GM12891 (cell line): ENCODE data around the gene RPUSD4.

Experiments
- DNase-seq: peaks from one replicate; pipeline ENCODE4 v3.0.0; 2011; ENCODE audit warnings: low spot score; ENCODE audit not compliant: insufficient read length
- FAIRE-seq: peaks from 2 replicates; lab custom pipeline; 2011; peaks lifted over from hg19 to GRCh38; lab: Jason Lieb, UNC
- PAX5 ChIP-seq: IDR thresholded peaks from 2 replicates; pipeline ENCODE4 v1.6.1; 2011; ENCODE audit warnings: low read length, moderate library complexity, mild to moderate bottlenecking; ENCODE audit not compliant: insufficient read depth, severe bottlenecking
- POLR2A ChIP-seq: IDR thresholded peaks from 2 replicates; pipeline ENCODE4 v1.6.1; 2011; ENCODE audit warnings: low read depth, low read length, control low read depth
- POLR2AphosphoS5 ChIP-seq: IDR thresholded peaks from 2 replicates; pipeline ENCODE4 v1.6.1; 2011; ENCODE audit warnings: low read depth, low read length, control low read depth
- POU2F2 ChIP-seq: IDR thresholded peaks from 2 replicates; pipeline ENCODE4 v1.6.1; 2011; ENCODE audit warnings: low read depth, mild to moderate bottlenecking, control low read depth, low read length, moderate library complexity
- SPI1 ChIP-seq: IDR thresholded peaks from 2 replicates; pipeline ENCODE4 v1.6.1; 2011; ENCODE audit warnings: low read depth, low read length, control low read depth
- TAF1 ChIP-seq: IDR thresholded peaks from 2 replicates; pipeline ENCODE4 v1.6.1; 2011; ENCODE audit warnings: low read depth, low read length, control low read depth

Gene RPUSD4

GRCh38 chr11:126169291-126169690, 42.2 kb downstream of the RPUSD4 start:
- DNase-seq (no peak), FAIRE-seq (no peak)
- no peak for TF ChIP-seq PAX5
- TF ChIP-seq POLR2A, result no peak
- no peak for TF ChIP-seq POLR2AphosphoS5
- no peak for TF ChIP-seq SPI1
- TF ChIP-seq POU2F2, result no peak
- no peak for TF ChIP-seq TAF1

GRCh38 chr11:126167488-126167887, 44.0 kb downstream of the RPUSD4 start:
- TF ChIP-seq POLR2AphosphoS5 (no peak), PAX5 (no peak), SPI1 (no peak), POU2F2 (no peak), TAF1 (no peak), POLR2A (no peak)
- no peak for FAIRE-seq
- DNase-seq, result no peak

GRCh38 chr11:126166413-126166812, 45.0 kb downstream of the RPUSD4 start:
- FAIRE-seq (no peak), DNase-seq (no peak)
- TF ChIP-seq TAF1 (no peak), PAX5 (no peak), POLR2AphosphoS5 (no peak), POLR2A (no peak), POU2F2 (no peak), SPI1 (no peak)

- no peak for FAIRE-seq
- no peak for DNase-seq
- TF ChIP-seq PAX5 (no peak), POLR2A (no peak), TAF1 (no peak), POLR2AphosphoS5 (no peak), SPI1 (no peak), POU2F2 (no peak)
Observed at GRCh38 chr11:126165757-126166156, 45.7 kb downstream of the RPUSD4 start.

GRCh38 chr11:126165311-126165720, 46.1 kb downstream of the RPUSD4 start:
- FAIRE-seq (no peak), DNase-seq (no peak)
- TF ChIP-seq POU2F2 (no peak), POLR2A (no peak), TAF1 (no peak), PAX5 (no peak), SPI1 (no peak), POLR2AphosphoS5 (no peak)

- FAIRE-seq (no peak), DNase-seq (no peak)
- TF ChIP-seq POU2F2, result no peak
Observed at GRCh38 chr11:126164781-126165180, 46.7 kb downstream of the RPUSD4 start.

GRCh38 chr11:126163779-126164178, 47.7 kb downstream of the RPUSD4 start:
- TF ChIP-seq PAX5 (no peak), POLR2AphosphoS5 (no peak), POU2F2 (no peak), POLR2A (no peak), SPI1 (no peak), TAF1 (no peak)
- no peak for DNase-seq
- no peak for FAIRE-seq

GRCh38 chr11:126163074-126163700, 48.3 kb downstream of the RPUSD4 start:
- FAIRE-seq, result no peak
- DNase-seq, result no peak
- no peak for TF ChIP-seq PAX5
- TF ChIP-seq POLR2AphosphoS5, result no peak
- TF ChIP-seq POLR2A, result no peak
- no peak for TF ChIP-seq POU2F2
- no peak for TF ChIP-seq SPI1
- TF ChIP-seq TAF1, result no peak

GRCh38 chr11:126162306-126163030, 49.0 kb downstream of the RPUSD4 start:
- DNase-seq (no peak), FAIRE-seq (no peak)
- no peak for TF ChIP-seq POLR2A
- no peak for TF ChIP-seq POLR2AphosphoS5
- no peak for TF ChIP-seq PAX5
- TF ChIP-seq POU2F2, result no peak
- no peak for TF ChIP-seq TAF1
- TF ChIP-seq SPI1, result no peak

- TF ChIP-seq POLR2A (no peak), POU2F2 (no peak), SPI1 (no peak), POLR2AphosphoS5 (no peak), PAX5 (no peak), TAF1 (no peak)
- FAIRE-seq, result no peak
- DNase-seq, result no peak
Observed at GRCh38 chr11:126161023-126161391, 50.4 kb downstream of the RPUSD4 start.
